Fibroblast of villous mesenchyme (primary cell): ENCODE measurements around the gene DDOST. TPM values are rescaled to one million over a fixed set of nuclear protein-coding genes. Genes with fewer than 3 reads are reported as not detected.
"Not testable (repeated sequence)": the region's sequence is repeated elsewhere in the genome, so short reads cannot be mapped to it uniquely, and the experiment has no call there.

Experiments used
- DNase-seq: peaks from one replicate; pipeline ENCODE4 v3.0.0-alpha.2; 2010; ENCODE audit warnings: low read depth
- H3K4me3 ChIP-seq: 2 replicates; pipeline ENCODE4 v1.5.1; 2011; ENCODE audit warnings: low read depth, mild to moderate bottlenecking, low read length
- total RNA-seq: library from RNA; depleted of rRNA; stranded (reverse); fragments of >200 nt; gene quantifications from 2 replicates; pipeline ENCODE4 v1.2.3, GENCODE V29; 2012
- TF ChIP-seq, protein P1 (sequence below): IDR thresholded peaks from 2 replicates; pipeline ENCODE4 v1.5.1; 2012; ENCODE audit warnings: low read depth, mild to moderate bottlenecking, low read length; ENCODE audit not compliant: insufficient read depth

Gene DDOST
- total RNA-seq, 1 donor = 203 TPM

DNA sequence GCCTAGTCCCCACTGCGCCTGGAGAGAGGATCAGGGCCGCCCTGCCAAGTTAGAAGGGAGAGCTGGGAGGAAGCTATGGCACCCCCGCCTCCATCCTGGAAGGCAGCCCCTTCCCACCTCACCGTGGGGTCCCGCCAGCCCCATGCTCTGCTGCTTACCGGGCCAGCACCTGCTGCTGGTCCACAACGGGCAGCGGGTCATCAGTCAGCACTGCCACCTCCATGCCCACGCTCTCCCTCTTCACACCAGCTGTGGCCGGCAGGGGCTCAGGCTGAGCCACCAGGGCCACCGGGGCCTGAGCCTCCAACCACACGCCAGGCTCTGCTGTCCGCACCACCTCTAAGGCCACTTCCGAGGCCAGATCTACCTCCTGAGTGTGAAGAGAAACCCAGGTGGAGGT is 23.5 kb upstream of the DDOST start:
- DNase-seq = no peak
- TF ChIP-seq, protein P1, sequence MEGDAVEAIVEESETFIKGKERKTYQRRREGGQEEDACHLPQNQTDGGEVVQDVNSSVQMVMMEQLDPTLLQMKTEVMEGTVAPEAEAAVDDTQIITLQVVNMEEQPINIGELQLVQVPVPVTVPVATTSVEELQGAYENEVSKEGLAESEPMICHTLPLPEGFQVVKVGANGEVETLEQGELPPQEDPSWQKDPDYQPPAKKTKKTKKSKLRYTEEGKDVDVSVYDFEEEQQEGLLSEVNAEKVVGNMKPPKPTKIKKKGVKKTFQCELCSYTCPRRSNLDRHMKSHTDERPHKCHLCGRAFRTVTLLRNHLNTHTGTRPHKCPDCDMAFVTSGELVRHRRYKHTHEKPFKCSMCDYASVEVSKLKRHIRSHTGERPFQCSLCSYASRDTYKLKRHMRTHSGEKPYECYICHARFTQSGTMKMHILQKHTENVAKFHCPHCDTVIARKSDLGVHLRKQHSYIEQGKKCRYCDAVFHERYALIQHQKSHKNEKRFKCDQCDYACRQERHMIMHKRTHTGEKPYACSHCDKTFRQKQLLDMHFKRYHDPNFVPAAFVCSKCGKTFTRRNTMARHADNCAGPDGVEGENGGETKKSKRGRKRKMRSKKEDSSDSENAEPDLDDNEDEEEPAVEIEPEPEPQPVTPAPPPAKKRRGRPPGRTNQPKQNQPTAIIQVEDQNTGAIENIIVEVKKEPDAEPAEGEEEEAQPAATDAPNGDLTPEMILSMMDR = no peak
- no peak overlapping the region for H3K4me3 ChIP-seq

DNA sequence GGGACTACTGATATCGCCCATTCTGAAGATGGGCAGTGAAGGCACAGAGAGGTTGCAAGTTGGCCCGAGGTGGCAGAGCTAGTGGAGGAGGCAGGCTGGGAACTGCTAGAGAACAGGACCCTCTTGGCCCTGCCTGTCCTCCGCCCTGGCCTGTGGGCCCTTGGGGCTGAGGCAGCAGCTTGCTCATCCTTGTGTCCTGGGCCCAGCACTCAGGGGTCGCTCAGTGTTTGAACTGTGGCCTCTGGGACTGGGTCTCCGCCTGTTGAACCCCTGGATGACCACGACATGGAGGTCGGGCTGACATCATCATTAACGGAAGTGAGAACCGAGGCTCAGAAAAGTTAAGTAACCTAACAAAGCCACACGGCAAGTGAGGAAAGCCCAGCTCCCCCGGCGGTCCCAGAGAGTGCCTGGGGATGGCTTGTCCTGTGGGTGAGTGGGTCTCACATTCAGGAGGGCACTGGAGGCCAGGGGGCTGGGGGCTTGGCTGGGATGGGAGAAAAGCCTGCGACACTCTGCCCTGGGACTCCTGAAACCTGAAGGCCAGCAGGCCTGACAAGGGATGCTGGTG is 23.0 kb upstream of the DDOST start:
- DNase-seq = no peak
- no peak overlapping the region for H3K4me3 ChIP-seq
- TF ChIP-seq, protein P1 = no peak

DNA sequence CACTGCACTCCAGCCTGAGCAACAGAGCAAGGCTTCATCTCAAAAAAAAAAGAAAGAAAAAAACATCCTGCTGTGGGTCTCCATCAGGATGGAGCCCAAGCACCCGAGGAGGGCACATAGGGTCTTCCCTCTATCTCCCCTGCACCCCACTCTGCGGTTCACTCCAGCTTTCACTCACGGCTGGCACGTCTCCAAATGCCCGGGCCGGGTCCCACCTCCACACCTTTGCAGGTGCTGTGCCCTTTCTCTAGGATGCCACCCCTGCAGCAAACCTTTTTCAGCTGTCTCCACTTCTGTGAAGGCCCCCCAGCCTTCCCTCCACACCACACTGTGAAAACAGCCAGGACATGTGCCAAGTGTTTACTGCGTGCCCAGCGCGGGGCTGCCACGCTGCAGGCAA is 22.4 kb upstream of the DDOST start:
- no peak overlapping the region for H3K4me3 ChIP-seq
- TF ChIP-seq, protein P1 = no peak
- DNase-seq = no peak

DNA sequence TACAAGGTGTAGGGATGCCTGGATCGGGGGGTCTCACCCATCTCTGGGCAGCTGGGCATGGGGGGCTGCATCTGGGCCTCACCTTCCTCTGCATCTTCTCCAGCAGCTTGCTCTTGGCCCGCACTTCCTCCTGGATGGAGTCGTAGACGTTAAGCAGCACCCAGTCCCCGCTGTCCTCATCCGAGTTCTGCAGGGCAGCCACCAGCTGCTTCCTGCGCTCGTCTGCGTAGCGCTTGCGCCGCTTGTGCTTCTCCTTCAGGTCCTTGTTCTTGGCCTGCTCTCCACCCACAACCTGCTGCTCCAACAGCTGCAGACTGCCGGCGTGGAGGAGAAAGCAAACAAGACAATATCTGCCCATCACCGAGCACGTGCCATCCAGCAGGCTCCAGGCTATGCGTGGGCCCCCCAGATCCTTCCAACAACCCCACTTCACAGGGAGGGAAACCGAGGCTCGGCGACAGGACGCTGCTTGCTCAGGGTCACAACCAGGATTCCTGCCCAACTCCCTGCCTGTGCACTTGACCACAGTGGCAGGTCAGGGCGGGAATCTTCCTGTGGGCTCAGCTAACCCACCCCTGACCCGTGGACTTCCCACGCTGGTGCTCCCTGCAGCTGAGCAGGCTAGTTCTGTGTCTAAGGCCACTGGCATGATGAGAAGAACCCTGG is 21.5 kb upstream of the DDOST start:
- TF ChIP-seq, protein P1 = no peak
- H3K4me3 ChIP-seq = no peak overlapping the region
- no peak for DNase-seq

DNA sequence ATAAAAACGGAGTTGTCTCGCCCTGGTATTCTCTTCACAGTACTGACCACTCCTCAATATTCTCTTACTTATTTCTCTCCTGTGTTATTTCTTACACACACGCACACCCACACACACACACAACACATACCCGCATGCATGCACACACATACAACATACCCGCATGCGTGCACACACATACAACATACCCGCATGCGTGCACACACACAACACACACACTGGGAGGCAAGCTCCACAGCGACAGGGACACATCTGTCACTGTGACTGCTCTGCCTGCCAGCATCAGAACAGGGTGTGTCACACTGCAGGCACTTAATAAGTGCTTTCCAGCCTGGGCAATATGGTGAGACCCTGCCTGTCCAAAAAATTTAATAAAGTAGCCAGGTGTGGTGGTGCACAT is 20.8 kb upstream of the DDOST start:
- H3K4me3 ChIP-seq = no peak overlapping the region
- TF ChIP-seq, protein P1 = no peak
- DNase-seq = no peak

DNA sequence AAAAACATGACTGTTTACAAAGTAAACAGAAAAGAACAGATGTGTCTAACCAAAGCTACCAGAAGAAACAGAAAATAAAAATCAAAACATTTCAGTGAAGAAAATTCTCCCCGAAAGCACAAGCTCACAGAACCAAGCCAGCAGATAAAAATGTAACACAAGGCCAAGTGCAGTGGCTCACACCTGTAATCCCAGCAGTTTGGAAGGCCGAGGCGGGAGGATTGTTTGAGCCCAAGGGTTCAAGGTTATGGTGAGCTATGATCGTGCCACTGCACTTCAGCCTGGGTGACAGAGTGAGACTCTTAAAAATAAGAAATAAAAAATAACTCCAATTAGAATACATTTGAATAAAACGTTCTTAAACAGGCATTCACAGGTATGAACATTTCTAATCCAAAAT is 19.1 kb upstream of the DDOST start:
- DNase-seq = no peak
- no peak overlapping the region for H3K4me3 ChIP-seq
- TF ChIP-seq, protein P1 = no peak

DNA sequence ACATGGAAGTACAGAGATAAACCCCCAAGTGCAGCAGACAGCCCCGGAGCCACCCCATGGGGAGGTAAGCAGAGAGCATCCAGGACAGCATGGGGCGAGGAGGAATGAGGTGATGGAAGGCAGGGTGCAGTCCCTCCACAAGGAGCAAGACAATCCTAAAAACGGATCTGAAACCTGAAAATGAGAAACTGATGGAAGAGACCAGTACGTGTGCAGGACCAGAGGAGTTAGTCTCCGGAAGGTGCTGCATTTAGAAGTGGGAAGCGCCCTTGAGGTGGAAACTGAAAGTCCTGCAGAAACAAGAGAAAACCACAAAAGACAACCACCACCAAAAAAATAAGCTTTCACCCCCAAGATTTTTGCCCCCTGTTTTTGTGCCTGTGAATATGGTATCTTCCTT is 17.4 kb upstream of the DDOST start:
- H3K4me3 ChIP-seq = no peak overlapping the region
- DNase-seq = no peak
- TF ChIP-seq, protein P1 = no peak

DNA sequence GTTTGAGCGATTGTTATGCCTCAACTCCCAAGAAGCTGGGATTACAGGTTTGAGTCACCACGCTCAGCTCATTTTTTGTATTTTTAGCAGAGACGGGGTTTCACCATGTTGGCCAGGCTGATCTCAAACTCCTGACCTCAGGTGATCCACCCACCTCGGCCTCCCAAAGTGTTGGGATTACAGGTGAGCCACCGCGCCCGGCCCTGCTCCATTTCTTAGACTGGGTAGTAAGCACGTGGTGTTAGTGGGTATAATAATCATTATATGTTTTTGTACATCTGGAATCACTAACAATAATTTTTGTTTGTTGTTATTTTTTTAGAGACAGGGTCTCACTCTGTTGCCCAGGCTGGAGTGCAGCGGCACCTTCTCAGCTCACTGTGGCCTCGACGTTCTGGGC is 12.5 kb upstream of the DDOST start:
- H3K4me3 ChIP-seq, DNase-seq: not testable (repeated sequence)
